ENCODE results near the gene VSIG2. TPM values are rescaled to one million over a fixed set of nuclear protein-coding genes. Genes with fewer than 3 reads are reported as not detected.

VSIG2 gene
- total RNA-seq, 1 donor from 2014 or later: 2.6 TPM

DNA sequence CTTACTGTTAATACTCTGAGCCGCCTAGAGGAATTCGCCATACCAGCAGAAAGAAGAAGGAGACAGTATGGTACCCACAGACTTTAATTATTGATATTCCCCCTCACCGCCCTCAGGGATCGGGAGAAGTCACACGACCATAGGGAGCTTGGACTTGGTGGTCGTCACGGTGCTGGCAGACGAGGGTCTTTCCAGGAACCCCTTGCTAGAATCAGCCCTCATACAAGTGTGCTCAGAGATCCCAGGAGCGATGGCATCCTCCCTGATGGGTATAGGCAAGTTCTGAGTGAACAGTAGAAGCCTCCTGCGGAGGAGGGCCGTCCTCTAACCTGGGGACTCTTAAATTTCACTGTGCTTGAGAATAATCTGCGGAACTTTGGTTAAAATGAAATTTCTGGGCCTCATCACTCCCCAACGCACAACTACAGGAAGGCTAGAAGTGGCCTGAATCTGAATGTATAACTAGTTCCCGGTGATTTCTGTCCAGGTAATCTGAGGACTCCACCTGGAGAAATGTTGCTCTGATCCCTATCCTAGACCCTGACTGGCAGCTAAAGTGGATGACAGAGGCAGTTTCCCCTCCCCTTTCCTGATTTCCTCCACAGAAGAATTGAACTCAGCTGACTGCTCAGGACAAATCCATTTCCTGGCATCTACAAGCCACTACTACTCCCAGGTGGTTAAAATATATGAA is 4.5 kb downstream of the VSIG2 start:
- Mint-ChIP-seq H3K36me3 (ENCODE audit: insufficient read depth) (no peaks in the 10 kb centered on the region), H3K9me3 (ENCODE audit: low read depth) (no peaks in the 10 kb centered on the region), H3K27ac (no peak overlapping the region), H3K27me3 (peaks cover 89% of the 10 kb centered on the region), H3K4me3 (ENCODE audit: low read depth) (peak overlapping the region; percentile 86), H3K4me1 (ENCODE audit: low read depth) (peaks cover 22% of the 10 kb centered on the region)
- DNase-seq (ENCODE audit: low spot score, unreplicated experiment): no peak
- TF ChIP-seq, protein P1, sequence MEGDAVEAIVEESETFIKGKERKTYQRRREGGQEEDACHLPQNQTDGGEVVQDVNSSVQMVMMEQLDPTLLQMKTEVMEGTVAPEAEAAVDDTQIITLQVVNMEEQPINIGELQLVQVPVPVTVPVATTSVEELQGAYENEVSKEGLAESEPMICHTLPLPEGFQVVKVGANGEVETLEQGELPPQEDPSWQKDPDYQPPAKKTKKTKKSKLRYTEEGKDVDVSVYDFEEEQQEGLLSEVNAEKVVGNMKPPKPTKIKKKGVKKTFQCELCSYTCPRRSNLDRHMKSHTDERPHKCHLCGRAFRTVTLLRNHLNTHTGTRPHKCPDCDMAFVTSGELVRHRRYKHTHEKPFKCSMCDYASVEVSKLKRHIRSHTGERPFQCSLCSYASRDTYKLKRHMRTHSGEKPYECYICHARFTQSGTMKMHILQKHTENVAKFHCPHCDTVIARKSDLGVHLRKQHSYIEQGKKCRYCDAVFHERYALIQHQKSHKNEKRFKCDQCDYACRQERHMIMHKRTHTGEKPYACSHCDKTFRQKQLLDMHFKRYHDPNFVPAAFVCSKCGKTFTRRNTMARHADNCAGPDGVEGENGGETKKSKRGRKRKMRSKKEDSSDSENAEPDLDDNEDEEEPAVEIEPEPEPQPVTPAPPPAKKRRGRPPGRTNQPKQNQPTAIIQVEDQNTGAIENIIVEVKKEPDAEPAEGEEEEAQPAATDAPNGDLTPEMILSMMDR (IDR thresholded peaks at IDR 0.05; ENCODE audit: unreplicated experiment): no peak

DNA sequence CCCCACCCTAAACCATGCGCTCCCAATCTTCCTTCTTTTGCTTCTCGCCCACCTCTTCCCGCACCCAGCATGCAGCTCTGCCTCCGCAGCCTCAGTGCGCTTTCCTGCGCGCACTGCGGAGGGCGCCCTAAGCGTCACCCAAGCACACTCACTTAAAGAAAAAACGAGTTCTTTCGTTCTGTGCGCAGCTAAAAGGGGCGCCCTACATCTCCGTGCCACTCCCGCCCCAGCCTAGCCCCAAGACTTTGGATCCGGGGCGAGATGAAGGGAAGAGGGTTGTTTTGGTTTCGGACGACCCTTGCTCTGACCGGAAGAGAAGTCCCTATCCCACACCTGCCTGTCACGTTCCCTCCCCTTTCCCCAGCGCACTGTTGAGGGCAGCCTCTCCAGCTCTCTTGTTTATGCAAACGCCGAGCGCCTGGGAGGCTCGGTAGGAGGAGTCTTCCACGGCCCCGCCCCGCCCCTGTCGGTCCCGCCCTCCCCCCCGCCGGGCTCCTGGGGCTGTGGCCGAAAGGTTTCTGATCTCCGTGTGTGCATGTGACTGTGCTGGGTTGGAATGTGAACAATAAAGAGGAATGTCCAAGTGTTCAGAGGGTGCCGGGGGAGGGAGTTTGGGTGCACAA is 5.3 kb downstream of the VSIG2 start:
- H3K27me3 Mint-ChIP-seq: peaks cover 93% of the 10 kb centered on the region
- TF ChIP-seq, protein P1 (IDR thresholded peaks at IDR 0.05; ENCODE audit: unreplicated experiment): peak; percentile 60
- H3K9me3 Mint-ChIP-seq (ENCODE audit: low read depth): no peaks in the 10 kb centered on the region
- no peaks in the 10 kb centered on the region for H3K36me3 Mint-ChIP-seq (ENCODE audit: insufficient read depth)
- peak; percentile 66 for DNase-seq (ENCODE audit: low spot score, unreplicated experiment)
- H3K4me3 Mint-ChIP-seq (ENCODE audit: low read depth): peak overlapping the region; percentile 86
- peak overlapping the region; percentile 40 for H3K27ac Mint-ChIP-seq
- peaks cover 22% of the 10 kb centered on the region for H3K4me1 Mint-ChIP-seq (ENCODE audit: low read depth)

DNA sequence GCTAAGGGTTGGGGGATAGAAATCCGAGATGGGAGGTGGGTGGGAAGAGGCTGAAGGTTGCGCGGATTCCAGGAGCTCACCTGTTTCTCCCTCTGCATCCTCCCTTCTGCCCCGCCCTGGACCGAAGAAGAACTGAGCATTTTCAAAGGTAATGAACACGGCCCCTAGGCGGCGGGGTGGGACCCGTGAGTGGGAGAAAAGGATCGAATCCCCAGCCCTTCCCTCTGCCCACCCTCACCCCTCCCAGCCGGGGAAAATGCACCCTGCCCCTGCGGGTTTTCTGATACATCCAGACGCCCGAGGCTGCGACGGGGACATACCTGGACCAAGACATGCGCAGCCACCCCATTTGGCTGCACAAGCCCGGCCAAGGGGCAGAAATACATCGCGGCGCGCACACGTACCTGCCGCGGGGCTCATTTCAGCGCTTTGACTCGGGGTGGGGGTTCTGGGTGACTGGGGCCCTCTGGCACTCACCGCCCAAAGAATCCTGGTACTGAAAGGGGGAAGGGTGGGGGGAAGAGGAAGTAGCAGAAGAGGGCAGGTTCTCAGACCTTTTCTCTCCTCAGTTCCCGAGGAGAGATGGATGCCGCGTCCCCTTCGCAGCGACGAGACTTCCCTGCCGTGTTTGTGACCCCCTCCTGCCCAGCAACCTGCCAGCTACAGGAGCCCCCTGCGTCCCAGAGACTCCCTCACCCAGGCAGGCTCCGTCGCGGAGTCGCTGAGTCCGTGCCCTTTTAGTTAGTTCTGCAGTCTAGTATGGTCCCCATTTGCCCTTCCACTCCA is 6.0 kb downstream of the VSIG2 start:
- Mint-ChIP-seq H3K4me3 (ENCODE audit: low read depth) (peak overlapping the region; percentile 86), H3K36me3 (ENCODE audit: insufficient read depth) (no peaks in the 10 kb centered on the region), H3K27me3 (peaks cover 96% of the 10 kb centered on the region), H3K4me1 (ENCODE audit: low read depth) (peaks cover 24% of the 10 kb centered on the region), H3K27ac (peak overlapping the region; percentile 40), H3K9me3 (ENCODE audit: low read depth) (no peaks in the 10 kb centered on the region)
- TF ChIP-seq, protein P1 (IDR thresholded peaks at IDR 0.05; ENCODE audit: unreplicated experiment): peak; percentile 49
- DNase-seq (ENCODE audit: low spot score, unreplicated experiment): no peak

DNA sequence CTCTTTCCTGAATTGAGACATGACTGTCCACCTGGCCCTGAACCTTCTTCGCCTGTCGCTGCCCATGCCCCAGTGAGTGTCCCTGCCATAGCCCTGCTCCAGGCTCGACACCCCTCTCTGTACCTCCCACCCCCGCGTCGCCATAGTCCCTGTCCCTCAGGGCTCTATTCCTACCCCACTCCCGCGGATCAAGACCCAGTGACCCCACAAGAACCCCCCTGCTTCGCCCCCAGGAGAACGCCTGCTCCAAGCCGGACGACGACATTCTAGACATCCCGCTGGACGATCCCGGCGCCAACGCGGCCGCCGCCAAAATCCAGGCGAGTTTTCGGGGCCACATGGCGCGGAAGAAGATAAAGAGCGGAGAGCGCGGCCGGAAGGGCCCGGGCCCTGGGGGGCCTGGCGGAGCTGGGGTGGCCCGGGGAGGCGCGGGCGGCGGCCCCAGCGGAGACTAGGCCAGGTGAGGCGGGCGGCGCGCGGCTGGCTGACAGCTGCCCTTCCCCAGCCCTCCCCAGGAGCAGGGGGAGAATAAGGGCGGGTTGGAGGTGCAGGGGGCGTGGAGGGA is 6.7 kb downstream of the VSIG2 start:
- Mint-ChIP-seq H3K36me3 (ENCODE audit: insufficient read depth) (no peaks in the 10 kb centered on the region), H3K27me3 (peaks cover 96% of the 10 kb centered on the region), H3K27ac (no peak overlapping the region), H3K4me1 (ENCODE audit: low read depth) (peaks cover 24% of the 10 kb centered on the region), H3K9me3 (ENCODE audit: low read depth) (no peaks in the 10 kb centered on the region), H3K4me3 (ENCODE audit: low read depth) (peak overlapping the region; percentile 67)
- TF ChIP-seq, protein P1 (IDR thresholded peaks at IDR 0.05; ENCODE audit: unreplicated experiment): no peak
- no peak for DNase-seq (ENCODE audit: low spot score, unreplicated experiment)

DNA sequence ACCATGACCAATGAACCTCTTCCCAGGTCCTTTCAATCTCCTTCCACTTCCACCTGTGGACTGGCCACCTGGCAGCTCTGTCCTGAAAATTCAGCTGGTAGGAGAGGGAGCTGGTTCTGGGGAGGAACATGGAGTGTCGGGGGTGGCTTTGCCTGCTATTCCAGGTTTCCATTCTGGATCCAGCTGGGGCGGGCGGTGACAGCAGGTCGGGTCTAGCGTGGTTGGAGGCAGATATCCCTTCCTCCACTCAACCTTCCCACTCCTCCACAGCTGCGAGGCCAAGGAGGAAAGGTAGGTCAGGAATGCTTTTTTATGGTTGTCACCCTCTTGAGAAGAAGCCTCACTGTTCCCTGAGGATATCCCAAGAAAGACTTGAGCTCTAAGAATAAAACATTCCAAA is 9.0 kb downstream of the VSIG2 start:
- Mint-ChIP-seq H3K4me3 (ENCODE audit: low read depth) (no peak overlapping the region), H3K27me3 (peaks cover 93% of the 10 kb centered on the region), H3K9me3 (ENCODE audit: low read depth) (no peaks in the 10 kb centered on the region), H3K27ac (no peak overlapping the region), H3K4me1 (ENCODE audit: low read depth) (peaks cover 20% of the 10 kb centered on the region), H3K36me3 (ENCODE audit: insufficient read depth) (no peaks in the 10 kb centered on the region)
- DNase-seq (ENCODE audit: low spot score, unreplicated experiment): no peak
- TF ChIP-seq, protein P1 (IDR thresholded peaks at IDR 0.05; ENCODE audit: unreplicated experiment): no peak
